H1 (cell line): ENCODE results near the gene IL17D. TPM values are rescaled to one million over a fixed set of nuclear protein-coding genes. Genes with fewer than 3 reads are reported as not detected.

Source experiments
- CTCF ChIA-PET: fragments of 300-600 bp; sonication (Branson Sonifier 250); formaldehyde crosslinking; loops from one replicate; lab custom pipeline; 2021; ENCODE audit not compliant: partially characterized antibody; lab: Charles Lee
- POLR2A ChIA-PET: fragments of 300-600 bp; sonication (Branson Sonifier 250); formaldehyde crosslinking; loops from one replicate; lab custom pipeline; 2021; ENCODE audit warnings: inconsistent platforms; ENCODE audit not compliant: partially characterized antibody; lab: Charles Lee
- DNase-seq, 2 experiments: peaks; one replicate each; pipeline versions ENCODE4 v3.0.0 to v3.0.0-alpha.2; 2010 to 2022; ENCODE audit warnings: low spot score in 2 of 2, low read depth in 1 of 2, mixed read lengths in 1 of 2
- FAIRE-seq: peaks from 2 replicates; lab custom pipeline; 2011; peaks lifted over from hg19 to GRCh38; lab: Jason Lieb, UNC
- H2AFZ ChIP-seq: 2 replicates; pipeline ENCODE4 v1.8.1; 2012; ENCODE audit warnings: low read length, inconsistent platforms
- H2AK5ac ChIP-seq: 2 replicates; pipeline ENCODE4 v1.6.1; 2013; ENCODE audit warnings: low read depth, low read length
- H2BK120ac ChIP-seq: replicated peaks from 2 replicates; pipeline ENCODE3; 2013; ENCODE audit warnings: low read depth, low read length, inconsistent platforms
- H2BK12ac ChIP-seq: 2 replicates; pipeline ENCODE4 v1.6.1; 2013; ENCODE audit warnings: low read depth, low read length
- H2BK15ac ChIP-seq: 2 replicates; pipeline ENCODE4 v1.6.1; 2013; ENCODE audit warnings: low read length
- H2BK20ac ChIP-seq: 2 replicates; pipeline ENCODE4 v1.6.1; 2013; ENCODE audit warnings: low read length
- H2BK5ac ChIP-seq: 2 replicates; pipeline ENCODE4 v1.6.1; 2013; ENCODE audit warnings: low read depth, low read length
- H3K14ac ChIP-seq: 2 replicates; pipeline ENCODE4 v1.6.1; 2013; ENCODE audit warnings: inconsistent platforms; ENCODE audit not compliant: insufficient read length
- H3K18ac ChIP-seq: 2 replicates; pipeline ENCODE4 v1.6.1; 2013; ENCODE audit warnings: low read length; ENCODE audit errors: extremely low read depth
- H3K23ac ChIP-seq: 2 replicates; pipeline ENCODE4 v1.6.1; 2013; ENCODE audit warnings: inconsistent platforms; ENCODE audit not compliant: insufficient read length
- H3K23me2 ChIP-seq: 2 replicates; pipeline ENCODE4 v1.6.1; 2013; ENCODE audit warnings: low read depth, low read length
- H3K27ac ChIP-seq: 2 replicates; pipeline ENCODE4 v1.6.1; 2011; ENCODE audit warnings: low read depth, low read length, inconsistent platforms
- H3K27me3 ChIP-seq, 4 experiments: replicated peaks in 1 of 4; 1 replicate in 1 of 4; 2 replicates in 3 of 4; pipeline versions ENCODE4 v1.6.1 to v1.8.1; 2011 to 2013; ENCODE audit warnings: low read length in 3 of 4, mild to moderate bottlenecking in 3 of 4, inconsistent platforms in 2 of 4, mixed read lengths in 2 of 4, moderate library complexity in 1 of 4; ENCODE audit not compliant: control insufficient read depth in 3 of 4, insufficient read depth in 3 of 4; ENCODE audit errors: extremely low read depth in 1 of 4
- H3K36me3 ChIP-seq, 4 experiments: 2 replicates each; pipeline versions ENCODE4 v1.6.1 to v1.8.1; 2011 to 2013; ENCODE audit warnings: mild to moderate bottlenecking in 4 of 4, low read length in 3 of 4, moderate library complexity in 2 of 4, control low read depth in 1 of 4, inconsistent platforms in 1 of 4; ENCODE audit not compliant: insufficient read depth in 4 of 4, control insufficient read depth in 2 of 4
- H3K4ac ChIP-seq: replicated peaks from 2 replicates; pipeline ENCODE3; 2013; ENCODE audit warnings: low read length, low read depth, mixed read lengths, inconsistent platforms; ENCODE audit not compliant: insufficient read length
- H3K4me1 ChIP-seq, 4 experiments: replicated peaks in 1 of 4; 1 replicate in 1 of 4; 2 replicates in 3 of 4; pipeline versions ENCODE4 v1.6.1 to v1.8.1; 2011 to 2013; ENCODE audit warnings: low read length in 3 of 4, inconsistent platforms in 2 of 4, mixed read lengths in 1 of 4; ENCODE audit not compliant: insufficient read depth in 4 of 4, control insufficient read depth in 3 of 4
- H3K4me2 ChIP-seq, 2 experiments: 2 replicates each; pipeline versions ENCODE4 v1.6.1 to v1.8.1; 2011 to 2013; ENCODE audit warnings: low read depth in 2 of 2, low read length in 2 of 2, control low read depth in 1 of 2, inconsistent platforms in 1 of 2, mild to moderate bottlenecking in 1 of 2; ENCODE audit not compliant: insufficient read depth in 1 of 2
- H3K4me3 ChIP-seq, 4 experiments: fragments of 200-600, 300-600 bp in 1 of 4; sonication (generic), shearing (Covaris generic), sonication (Bioruptor Twin) in 1 of 4; 2 replicates each; pipeline versions ENCODE4 v1.5.1 to v1.8.1; 2011 to 2016; ENCODE audit warnings: low read length in 4 of 4, low read depth in 3 of 4, control low read depth in 2 of 4, inconsistent platforms in 2 of 4, mild to moderate bottlenecking in 2 of 4, mixed read lengths in 1 of 4, moderate library complexity in 1 of 4; ENCODE audit not compliant: insufficient read depth in 2 of 4; ENCODE audit errors: extremely low read depth in 1 of 4
- H3K56ac ChIP-seq: replicated peaks from 2 replicates; pipeline ENCODE3; 2013; ENCODE audit warnings: low read depth, mild to moderate bottlenecking, mixed read lengths, low read length, inconsistent platforms; ENCODE audit not compliant: insufficient read length
- H3K79me1 ChIP-seq: 2 replicates; pipeline ENCODE4 v1.6.1; 2013; ENCODE audit warnings: low read depth, low read length, control low read depth
- H3K79me2 ChIP-seq, 2 experiments: 2 replicates each; pipeline versions ENCODE4 v1.6.1 to v1.8.1; 2012 to 2013; ENCODE audit warnings: low read length in 2 of 2, mild to moderate bottlenecking in 2 of 2, inconsistent platforms in 1 of 2; ENCODE audit not compliant: insufficient read depth in 2 of 2, control insufficient read depth in 1 of 2
- H3K9ac ChIP-seq, 4 experiments: replicated peaks in 1 of 4; 1 replicate in 1 of 4; 2 replicates in 3 of 4; pipeline versions ENCODE4 v1.6.1 to v1.8.1; 2011 to 2013; ENCODE audit warnings: low read depth in 3 of 4, low read length in 3 of 4, control low read depth in 2 of 4, mild to moderate bottlenecking in 2 of 4, moderate library complexity in 2 of 4, inconsistent platforms in 1 of 4; ENCODE audit errors: extremely low read depth in 1 of 4
- H3K9me3 ChIP-seq, 2 experiments: 2 replicates each; pipeline versions ENCODE4 v1.6.1 to v1.8.1; 2012 to 2013; ENCODE audit warnings: mild to moderate bottlenecking in 2 of 2, moderate library complexity in 2 of 2, control low read depth in 1 of 2, inconsistent platforms in 1 of 2, low read depth in 1 of 2, low read length in 1 of 2, mixed read lengths in 1 of 2; ENCODE audit not compliant: insufficient read depth in 2 of 2
- H4K20me1 ChIP-seq, 2 experiments: replicated peaks in 1 of 2; 2 replicates each; pipeline versions ENCODE3 to v1.8.1; 2011 to 2013; ENCODE audit warnings: inconsistent platforms in 2 of 2, low read length in 2 of 2, mild to moderate bottlenecking in 1 of 2; ENCODE audit not compliant: insufficient read depth in 2 of 2, control insufficient read depth in 1 of 2
- H4K5ac ChIP-seq: 2 replicates; pipeline ENCODE4 v1.6.1; 2013; ENCODE audit warnings: low read length, low read depth, mixed read lengths, inconsistent platforms; ENCODE audit not compliant: insufficient read length
- H4K8ac ChIP-seq: 2 replicates; pipeline ENCODE4 v1.8.0; 2013; ENCODE audit warnings: mild to moderate bottlenecking, moderate library complexity, low read length, inconsistent platforms; ENCODE audit not compliant: insufficient read depth; ENCODE audit errors: extremely low read depth
- H4K91ac ChIP-seq: replicated peaks from 2 replicates; pipeline ENCODE3; 2013; ENCODE audit warnings: low read length, mixed read lengths, inconsistent platforms; ENCODE audit not compliant: insufficient read length
- POLR2A ChIP-seq, 2 experiments: IDR thresholded peaks; 1 replicate in 1 of 2; 2 replicates in 1 of 2; pipeline ENCODE4 v1.6.1; 2011; ENCODE audit warnings: low read depth in 2 of 2, low read length in 2 of 2, mild to moderate bottlenecking in 2 of 2; ENCODE audit errors: control extremely low read depth in 1 of 2
- RAD21 ChIP-seq, 2 experiments: IDR thresholded peaks in 1 of 2; conservative IDR thresholded peaks in 1 of 2; 2 replicates each; pipeline ENCODE4 v1.6.1; 2011; ENCODE audit warnings: low read depth in 2 of 2, low read length in 2 of 2, improper control_type of control experiment in 1 of 2, inconsistent platforms in 1 of 2, mild to moderate bottlenecking in 1 of 2, moderate library complexity in 1 of 2
- SIX5 ChIP-seq: IDR thresholded peaks from 2 replicates; pipeline ENCODE4 v1.6.1; 2011; ENCODE audit warnings: mild to moderate bottlenecking, low read depth, low read length
- SUZ12 ChIP-seq: fragments of 200-600 bp; sonication (generic); IDR thresholded peaks from 2 replicates; pipeline ENCODE4 v1.6.1; 2012; ENCODE audit warnings: mild to moderate bottlenecking, inconsistent platforms, low read length, moderate library complexity, mixed read lengths
- TBP ChIP-seq: IDR thresholded peaks from 2 replicates; pipeline ENCODE4 v1.6.1; 2011; ENCODE audit warnings: low read depth, low read length, improper control_type of control experiment
- TCF12 ChIP-seq: IDR thresholded peaks from 2 replicates; pipeline ENCODE4 v1.6.1; 2011; ENCODE audit warnings: low read depth, mild to moderate bottlenecking, low read length
- WGBS, 2 experiments: shearing (Covaris generic) in 1 of 2; methylation state at CpG; one replicate each; pipeline versions ENCODE4 v1.1.6 to v1.1.7; 2013 to 2015; ENCODE audit warnings: low lambda C conversion rate in 2 of 2, mixed read lengths in 2 of 2, inconsistent platforms in 1 of 2, low coverage in 1 of 2, missing lambda C conversion rate in 1 of 2; ENCODE audit not compliant: insufficient replicate concordance in 2 of 2, insufficient coverage in 1 of 2, insufficient read length in 1 of 2; ENCODE audit errors: extremely low coverage in 1 of 2, missing lambda C conversion rate in 1 of 2; 5-methylcytosine and 5-hydroxymethylcytosine counted together
- polyA plus RNA-seq, 7 experiments: library from polyadenylated mRNA; depleted of rRNA in 3 of 7; stranded (reverse) in 5 of 7; unstranded in 2 of 7; fragments of >200 nt in 5 of 7; fragments of 200-250 nt in 2 of 7; gene quantifications; 1 replicate in 5 of 7; 2 replicates in 1 of 7; 4 replicates in 1 of 7; pipeline versions ENCODE4 v1.2.1 to v1.2.3, GENCODE V29; 2011 to 2013; ENCODE audit warnings: missing spikeins in 2 of 7, mixed read lengths in 2 of 7
- total RNA-seq: library from RNA; stranded (reverse); fragmentation: NEBNext Ultra II Directional; extraction: Animal tissue kit (Norgen Biotek cat#: 25700); gene quantifications from 2 replicates; pipeline ENCODE4 v1.2.1, GENCODE V29; 2021
- TF ChIP-seq, protein P1 (sequence below): IDR thresholded peaks from 2 replicates; pipeline ENCODE4 v1.6.1; 2012; ENCODE audit warnings: inconsistent platforms

The IL17D gene
- total and polyA plus RNA-seq, 2 of the 8 experiments (the other 6 are each of a cell fraction or from before 2014, with no cell fraction given) = 0.56 to 0.59 TPM

DNA sequence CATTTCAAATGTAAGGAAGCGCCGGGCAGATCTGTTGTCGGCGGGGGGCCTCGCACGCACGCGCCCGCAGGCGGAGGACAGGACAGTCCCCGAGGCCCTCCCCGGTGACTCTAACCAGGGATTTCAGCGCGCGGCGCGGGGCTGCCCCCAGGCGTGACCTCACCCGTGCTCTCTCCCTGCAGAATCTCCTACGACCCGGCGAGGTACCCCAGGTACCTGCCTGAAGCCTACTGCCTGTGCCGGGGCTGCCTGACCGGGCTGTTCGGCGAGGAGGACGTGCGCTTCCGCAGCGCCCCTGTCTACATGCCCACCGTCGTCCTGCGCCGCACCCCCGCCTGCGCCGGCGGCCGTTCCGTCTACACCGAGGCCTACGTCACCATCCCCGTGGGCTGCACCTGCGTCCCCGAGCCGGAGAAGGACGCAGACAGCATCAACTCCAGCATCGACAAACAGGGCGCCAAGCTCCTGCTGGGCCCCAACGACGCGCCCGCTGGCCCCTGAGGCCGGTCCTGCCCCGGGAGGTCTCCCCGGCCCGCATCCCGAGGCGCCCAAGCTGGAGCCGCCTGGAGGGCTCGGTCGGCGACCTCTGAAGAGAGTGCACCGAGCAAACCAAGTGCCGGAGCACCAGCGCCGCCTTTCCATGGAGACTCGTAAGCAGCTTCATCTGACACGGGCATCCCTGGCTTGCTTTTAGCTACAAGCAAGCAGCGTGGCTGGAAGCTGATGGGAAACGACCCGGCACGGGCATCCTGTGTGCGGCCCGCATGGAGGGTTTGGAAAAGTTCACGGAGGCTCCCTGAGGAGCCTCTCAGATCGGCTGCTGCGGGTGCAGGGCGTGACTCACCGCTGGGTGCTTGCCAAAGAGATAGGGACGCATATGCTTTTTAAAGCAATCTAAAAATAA is 18.2 kb downstream of the IL17D start:
- H4K8ac ChIP-seq = peak overlapping the region; percentile 77; the same call in 1 of the 2 replicates
- H2BK5ac ChIP-seq = no peak overlapping the region
- no peak overlapping the region for H2BK20ac ChIP-seq
- H4K20me1 ChIP-seq = peaks cover 0 to 10% of the 10 kb centered on the region in 2 experiments
- H3K9me3 ChIP-seq = no peaks in the 10 kb centered on the region; a peak in 1 of 4 replicates
- no peaks in the 10 kb centered on the region; the same call in 1 of the 2 replicates for H3K79me1 ChIP-seq
- H3K23ac ChIP-seq = no peak overlapping the region
- no peaks in the 10 kb centered on the region for H3K79me2 ChIP-seq
- H3K4me3 ChIP-seq = peak overlapping the region; percentile 38 to 68 (median 64)
- FAIRE-seq (no peak), DNase-seq (peak in 1 of 2 experiments; percentile 76)
- ChIA-PET CTCF (interaction anchor here (0.5 to 3.3 kb wide), 19 partner anchors 8 to 407 kb away, joined by 3 to 26 read pairs (median 4); no protein-coding TSS in a partner anchor), POLR2A (interaction anchor here (0.6 to 2.0 kb wide), 3 partner anchors 10 to 143 kb away, joined by 4 to 5 read pairs (median 5); no protein-coding TSS in a partner anchor)
- H2AK5ac ChIP-seq = no peak overlapping the region
- no peak overlapping the region; a peak in 1 of 7 replicates for H3K9ac ChIP-seq
- H3K18ac ChIP-seq = 0 out of 2 replicates have a peak overlapping the region, but pooled peaks have one; percentile 3
- peak overlapping the region; percentile 40 for H4K91ac ChIP-seq
- no peak overlapping the region for H3K14ac ChIP-seq
- no peak overlapping the region for H2BK12ac ChIP-seq
- WGBS, 2 experiments = 8% methylated on average over 60 of the region's 81 CpGs; no CpG with 5 or more reads in 1 of the 2 experiments
- 0 out of 2 replicates have a peak overlapping the region, but pooled peaks have one; percentile 12 for H2BK15ac ChIP-seq
- H3K4me1 ChIP-seq = peaks cover 0 to 3% (median 0%) of the 10 kb centered on the region in 4 experiments; a peak in 3 of 7 replicates
- H2AFZ ChIP-seq = peak overlapping the region; percentile 88; the same call in 1 of the 2 replicates
- no peak overlapping the region for H3K56ac ChIP-seq
- H4K5ac ChIP-seq = no peak overlapping the region
- H2BK120ac ChIP-seq = no peak overlapping the region
- no peak overlapping the region for H3K27ac ChIP-seq
- H3K36me3 ChIP-seq = no peaks in the 10 kb centered on the region
- H3K23me2 ChIP-seq = peaks cover 15% of the 10 kb centered on the region
- H3K4ac ChIP-seq = peak overlapping the region; percentile 69
- H3K4me2 ChIP-seq = peak overlapping the region; percentile 72 to 94
- H3K27me3 ChIP-seq = peaks cover 2 to 29% (median 18%) of the 10 kb centered on the region in 4 experiments; a peak in 6 of 7 replicates
- TF ChIP-seq SUZ12 (peak; percentile 41; the same call in 1 of the 2 replicates), TBP (no peak), TCF12 (0 out of 2 replicates have a peak, but pooled peaks have one; percentile 35), POLR2A (IDR thresholded peaks at IDR 0.05; ENCODE audit: control extremely low read depth in 1 of 2, low read depth in 2 of 2, low read length in 2 of 2) (no peak), SIX5 (no peak), RAD21 (IDR thresholded peaks at IDR 0.05 in 1 of 2, conservative IDR thresholded peaks at IDR 0.05 in 1 of 2; ENCODE audit: low read depth in 2 of 2, low read length in 2 of 2) (peak; percentile 44 to 52)
- TF ChIP-seq, protein P1, sequence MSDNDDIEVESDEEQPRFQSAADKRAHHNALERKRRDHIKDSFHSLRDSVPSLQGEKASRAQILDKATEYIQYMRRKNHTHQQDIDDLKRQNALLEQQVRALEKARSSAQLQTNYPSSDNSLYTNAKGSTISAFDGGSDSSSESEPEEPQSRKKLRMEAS = peak; percentile 41
